Measurements from ENCODE around the gene SDHA. TPM values are rescaled to one million over a fixed set of nuclear protein-coding genes. Genes with fewer than 3 reads are reported as not detected.
"Not testable (repeated sequence)": the region's sequence is repeated elsewhere in the genome, so short reads cannot be mapped to it uniquely, and the experiment has no call there.

Gene SDHA
- total RNA-seq, 2 donors from 2014 or later = 66.7 to 99.1 TPM

- no peak for DNase-seq (ENCODE audit: low spot score)
- H3K27ac ChIP-seq = no peak overlapping the region
- no peaks in the 10 kb centered on the region for H3K27me3 ChIP-seq (replicated peaks; ENCODE audit: insufficient read depth)
- H3K4me1 ChIP-seq (replicated peaks) = no peaks in the 10 kb centered on the region
- intact Hi-C loops (cut with DNase I) = no loop called here
- H3K36me3 ChIP-seq = peaks cover 0 to 4% of the 10 kb centered on the region in 2 donors
- no peaks in the 10 kb centered on the region for H3K9me3 ChIP-seq
- TF ChIP-seq CTCF (IDR thresholded peaks at IDR 0.05) (no peak), POLR2AphosphoS5 (IDR thresholded peaks at IDR 0.05) (no peak), POLR2A (IDR thresholded peaks at IDR 0.05) (no peak)
- WGBS = 81% methylated on average over 3 of the region's 3 CpGs
- H3K4me3 ChIP-seq = no peak overlapping the region
These were observed 10.8 kb downstream of the SDHA start for GRCh38 chr5:228886-229285.

- Histone ChIP-seq H3K27ac (no peak overlapping the region), H3K36me3 (peaks cover 4% of the 10 kb centered on the region in 2 donors), H3K9me3 (no peaks in the 10 kb centered on the region), H3K4me3 (no peak overlapping the region), H3K4me1 (replicated peaks) (no peaks in the 10 kb centered on the region), H3K27me3 (replicated peaks; ENCODE audit: insufficient read depth) (no peaks in the 10 kb centered on the region)
- intact Hi-C loops (cut with DNase I) = no loop called here
- no peak for TF ChIP-seq CTCF (IDR thresholded peaks at IDR 0.05)
- TF ChIP-seq POLR2A (IDR thresholded peaks at IDR 0.05) = no peak
- TF ChIP-seq POLR2AphosphoS5 (IDR thresholded peaks at IDR 0.05) = no peak
- WGBS = 89% methylated on average over 14 of the region's 14 CpGs
- no peak for DNase-seq (ENCODE audit: low spot score)
These were observed 12.6 kb downstream of the SDHA start for GRCh38 chr5:230711-231110.

GRCh38 chr5:231661-232060 is 13.5 kb downstream of the SDHA start:
- Histone ChIP-seq H3K36me3 (peaks cover 4% of the 10 kb centered on the region in 2 donors), H3K27me3 (replicated peaks; ENCODE audit: insufficient read depth) (no peaks in the 10 kb centered on the region), H3K4me1 (replicated peaks) (no peaks in the 10 kb centered on the region), H3K4me3 (no peak overlapping the region), H3K9me3 (no peaks in the 10 kb centered on the region), H3K27ac (no peak overlapping the region)
- DNase-seq (ENCODE audit: low spot score) = no peak
- TF ChIP-seq POLR2AphosphoS5 (IDR thresholded peaks at IDR 0.05) (no peak), POLR2A (IDR thresholded peaks at IDR 0.05) (no peak), CTCF (IDR thresholded peaks at IDR 0.05) (no peak)
- WGBS = 92% methylated on average over 13 of the region's 13 CpGs
- intact Hi-C loops (cut with DNase I) = no loop called here

- H3K4me3 ChIP-seq; H3K27ac ChIP-seq; H3K4me1 ChIP-seq (replicated peaks); H3K9me3 ChIP-seq; intact Hi-C loops (cut with DNase I); H3K27me3 ChIP-seq (replicated peaks; ENCODE audit: insufficient read depth); DNase-seq (ENCODE audit: low spot score); H3K36me3 ChIP-seq: not testable (repeated sequence)
- 93% methylated on average over 20 of the region's 20 CpGs for WGBS
These were observed 15.3 kb downstream of the SDHA start for GRCh38 chr5:233426-233825.

- peaks cover 4% of the 10 kb centered on the region in 2 donors for H3K36me3 ChIP-seq
- 88% methylated on average over 8 of the region's 8 CpGs for WGBS
These were observed 16.3 kb downstream of the SDHA start for GRCh38 chr5:234450-234849.

GRCh38 chr5:235527-235926 is 17.4 kb downstream of the SDHA start:
- H3K4me1 ChIP-seq (replicated peaks); H3K4me3 ChIP-seq; H3K36me3 ChIP-seq; H3K27ac ChIP-seq; H3K9me3 ChIP-seq; intact Hi-C loops (cut with DNase I); DNase-seq (ENCODE audit: low spot score); H3K27me3 ChIP-seq (replicated peaks; ENCODE audit: insufficient read depth): not testable (repeated sequence)
- 95% methylated on average over 7 of the region's 9 CpGs for WGBS

More at GRCh38 chr5:234450-234849, 16.3 kb downstream of the SDHA start:
- intact Hi-C loops (cut with DNase I) = no loop called here
- no peak overlapping the region for H3K4me3 ChIP-seq
- H3K27me3 ChIP-seq (replicated peaks; ENCODE audit: insufficient read depth) = no peaks in the 10 kb centered on the region
- DNase-seq (ENCODE audit: low spot score) = no peak
- H3K4me1 ChIP-seq (replicated peaks) = no peaks in the 10 kb centered on the region
- H3K27ac ChIP-seq = no peak overlapping the region
- no peaks in the 10 kb centered on the region for H3K9me3 ChIP-seq
- TF ChIP-seq CTCF (IDR thresholded peaks at IDR 0.05) (no peak), POLR2A (IDR thresholded peaks at IDR 0.05) (no peak), POLR2AphosphoS5 (IDR thresholded peaks at IDR 0.05) (no peak)

GRCh38 chr5:237931-238330 is 19.8 kb downstream of the SDHA start:
- DNase-seq (ENCODE audit: low spot score); H3K4me1 ChIP-seq (replicated peaks); H3K4me3 ChIP-seq; H3K27me3 ChIP-seq (replicated peaks; ENCODE audit: insufficient read depth); intact Hi-C loops (cut with DNase I); H3K9me3 ChIP-seq; H3K27ac ChIP-seq: not testable (repeated sequence)
- 95% methylated on average over 8 of the region's 8 CpGs for WGBS
- H3K36me3 ChIP-seq = peaks cover 4 to 11% of the 10 kb centered on the region in 2 donors

- 98% methylated on average over 7 of the region's 7 CpGs for WGBS
- intact Hi-C loops (cut with DNase I) = not testable (repeated sequence)
These were observed 22.4 kb downstream of the SDHA start for GRCh38 chr5:240550-240949.

More at GRCh38 chr5:240550-240949, 22.4 kb downstream of the SDHA start:
- H3K4me3 ChIP-seq; H3K4me1 ChIP-seq (replicated peaks); H3K27me3 ChIP-seq (replicated peaks; ENCODE audit: insufficient read depth); DNase-seq (ENCODE audit: low spot score); H3K36me3 ChIP-seq; H3K27ac ChIP-seq; H3K9me3 ChIP-seq: not testable (repeated sequence)
